ENCODE measurements around the gene SCYGR2.

DNA sequence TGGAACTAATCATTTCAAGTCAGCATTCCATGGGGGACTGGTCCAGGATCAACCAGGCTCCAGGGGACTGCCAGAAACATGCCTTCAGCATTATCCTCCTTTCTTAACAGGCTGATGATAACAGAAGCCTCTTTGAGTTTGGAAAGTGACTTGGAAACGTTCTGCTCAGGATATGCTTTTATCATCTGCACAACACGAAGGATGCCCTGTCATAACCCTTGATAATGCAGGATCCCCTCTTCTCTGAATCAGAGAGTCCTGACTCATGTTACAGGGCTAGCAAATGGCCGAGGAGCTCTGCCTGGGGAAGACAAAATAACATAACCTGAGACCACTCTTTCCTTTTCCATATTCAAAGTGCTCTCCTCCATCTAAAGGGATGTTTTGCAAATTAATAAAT, 9.2 kb downstream of the SCYGR2 start:
- TF ChIP-seq POLR2A (IDR thresholded peaks at IDR 0.05): no peak
- TF ChIP-seq, protein P1, sequence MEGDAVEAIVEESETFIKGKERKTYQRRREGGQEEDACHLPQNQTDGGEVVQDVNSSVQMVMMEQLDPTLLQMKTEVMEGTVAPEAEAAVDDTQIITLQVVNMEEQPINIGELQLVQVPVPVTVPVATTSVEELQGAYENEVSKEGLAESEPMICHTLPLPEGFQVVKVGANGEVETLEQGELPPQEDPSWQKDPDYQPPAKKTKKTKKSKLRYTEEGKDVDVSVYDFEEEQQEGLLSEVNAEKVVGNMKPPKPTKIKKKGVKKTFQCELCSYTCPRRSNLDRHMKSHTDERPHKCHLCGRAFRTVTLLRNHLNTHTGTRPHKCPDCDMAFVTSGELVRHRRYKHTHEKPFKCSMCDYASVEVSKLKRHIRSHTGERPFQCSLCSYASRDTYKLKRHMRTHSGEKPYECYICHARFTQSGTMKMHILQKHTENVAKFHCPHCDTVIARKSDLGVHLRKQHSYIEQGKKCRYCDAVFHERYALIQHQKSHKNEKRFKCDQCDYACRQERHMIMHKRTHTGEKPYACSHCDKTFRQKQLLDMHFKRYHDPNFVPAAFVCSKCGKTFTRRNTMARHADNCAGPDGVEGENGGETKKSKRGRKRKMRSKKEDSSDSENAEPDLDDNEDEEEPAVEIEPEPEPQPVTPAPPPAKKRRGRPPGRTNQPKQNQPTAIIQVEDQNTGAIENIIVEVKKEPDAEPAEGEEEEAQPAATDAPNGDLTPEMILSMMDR (IDR thresholded peaks at IDR 0.05 in 8 of 11, conservative IDR thresholded peaks at IDR 0.05 in 3 of 11): no peak
- no peak for TF ChIP-seq POLR2AphosphoS5 (IDR thresholded peaks at IDR 0.05)

Measured in spleen (tissue), 7 donors.